Keratinocyte (primary cell): ENCODE data around the gene NFATC4.

Experiments used
- CTCF ChIP-seq, 3 experiments: IDR thresholded peaks in 1 of 3; conservative IDR thresholded peaks in 1 of 3; optimal IDR thresholded peaks in 1 of 3; 2 replicates in 2 of 3; 3 replicates in 1 of 3; pipeline versions ENCODE3 to v1.5.1; 2011; ENCODE audit warnings: low read length in 3 of 3, mild to moderate bottlenecking in 3 of 3, moderate library complexity in 2 of 3, control low read depth in 1 of 3, inconsistent platforms in 1 of 3; ENCODE audit not compliant: insufficient read depth in 2 of 3; ENCODE audit errors: extremely low read depth in 1 of 3
- EZH2 ChIP-seq: IDR thresholded peaks from one replicate; pipeline ENCODE4 v1.6.1; 2012; ENCODE audit warnings: inconsistent platforms, mild to moderate bottlenecking, low read length, moderate library complexity

- TF ChIP-seq CTCF (optimal IDR thresholded peaks at IDR 0.05 in 1 of 3, IDR thresholded peaks at IDR 0.05 in 1 of 3, conservative IDR thresholded peaks at IDR 0.05 in 1 of 3; ENCODE audit: extremely low read depth in 1 of 3, insufficient read depth in 2 of 3, low read length in 3 of 3) (no peak), EZH2 (no peak)
Observed at GRCh38 chr14:24378981-24379906, 11.3 kb downstream of the NFATC4 start.
